ENCODE data around the gene ASPHD2.
"Not testable (repeated sequence)": the region's sequence is repeated elsewhere in the genome, so short reads cannot be mapped to it uniquely, and the experiment has no call there.

The ASPHD2 gene

DNA sequence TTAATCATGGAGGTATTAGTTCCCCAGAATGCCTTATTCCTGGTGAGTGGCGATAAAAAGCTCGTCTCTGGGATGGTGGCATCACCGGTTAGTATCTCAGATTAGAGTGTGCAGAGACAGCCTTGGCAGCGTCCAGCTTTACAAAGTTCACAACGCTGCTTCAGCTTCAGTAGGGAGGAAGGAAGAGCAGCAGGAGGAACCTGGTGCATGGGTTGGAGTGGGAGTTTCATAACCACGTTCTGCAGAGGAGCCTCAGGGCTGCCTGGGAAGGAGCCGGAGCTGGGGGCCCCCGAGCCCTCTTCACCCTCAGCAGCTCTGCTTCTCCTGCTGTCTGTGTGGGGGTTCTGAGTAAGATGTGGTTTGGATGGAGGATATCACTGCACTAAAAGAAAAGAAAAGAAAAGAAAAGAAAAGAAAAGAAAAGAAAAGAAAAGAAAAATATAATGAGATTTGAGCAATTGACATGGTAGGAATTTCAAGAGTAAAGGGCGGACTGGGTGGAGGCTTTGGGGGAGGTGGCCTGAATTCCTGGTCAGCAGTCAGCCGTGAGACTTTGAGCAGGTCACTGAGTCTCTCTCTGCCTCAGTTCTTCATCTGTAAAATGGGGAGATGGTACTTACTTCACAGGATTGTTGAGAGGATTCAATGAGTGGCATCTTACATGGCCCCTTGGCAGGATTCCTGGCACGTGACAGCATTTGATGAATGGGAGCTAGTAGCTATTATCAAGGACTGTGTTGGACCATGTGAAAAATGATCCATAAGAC, 6.5 kb downstream of the ASPHD2 start:
- Histone ChIP-seq H3K36me3 (ENCODE audit: control insufficient read depth, insufficient read depth, low read length) (peaks cover 9% of the 10 kb centered on the region; the same call in 1 of the 2 replicates), H3K4me3 (ENCODE audit: low read length) (no peak overlapping the region), H3K27ac (ENCODE audit: low read length) (no peak overlapping the region), H3K4me1 (ENCODE audit: control insufficient read depth, insufficient read depth, low read length) (no peaks in the 10 kb centered on the region), H3K9me3 (ENCODE audit: control insufficient read depth, insufficient read depth, low read length) (no peaks in the 10 kb centered on the region), H3K27me3 (ENCODE audit: control insufficient read depth, insufficient read depth, low read length) (no peaks in the 10 kb centered on the region)
- no CpG with 5 or more reads among the region's 11 CpGs for WGBS (ENCODE audit: insufficient coverage, insufficient read length)
- DNase-seq (ENCODE audit: low read depth, low spot score) = no peak

- DNase-seq (ENCODE audit: low read depth, low spot score) = no peak
- Histone ChIP-seq H3K9me3 (ENCODE audit: control insufficient read depth, insufficient read depth, low read length) (no peaks in the 10 kb centered on the region), H3K4me3 (ENCODE audit: low read length) (no peak overlapping the region), H3K4me1 (ENCODE audit: control insufficient read depth, insufficient read depth, low read length) (no peaks in the 10 kb centered on the region), H3K27ac (ENCODE audit: low read length) (no peak overlapping the region), H3K27me3 (ENCODE audit: control insufficient read depth, insufficient read depth, low read length) (no peaks in the 10 kb centered on the region), H3K36me3 (ENCODE audit: control insufficient read depth, insufficient read depth, low read length) (peaks cover 9% of the 10 kb centered on the region; the same call in 1 of the 2 replicates)
- WGBS (ENCODE audit: insufficient coverage, insufficient read length) = no CpG with 5 or more reads among the region's 11 CpGs
Measured at GRCh38 chr22:26436903-26437515, 7.9 kb downstream of the ASPHD2 start.

DNA sequence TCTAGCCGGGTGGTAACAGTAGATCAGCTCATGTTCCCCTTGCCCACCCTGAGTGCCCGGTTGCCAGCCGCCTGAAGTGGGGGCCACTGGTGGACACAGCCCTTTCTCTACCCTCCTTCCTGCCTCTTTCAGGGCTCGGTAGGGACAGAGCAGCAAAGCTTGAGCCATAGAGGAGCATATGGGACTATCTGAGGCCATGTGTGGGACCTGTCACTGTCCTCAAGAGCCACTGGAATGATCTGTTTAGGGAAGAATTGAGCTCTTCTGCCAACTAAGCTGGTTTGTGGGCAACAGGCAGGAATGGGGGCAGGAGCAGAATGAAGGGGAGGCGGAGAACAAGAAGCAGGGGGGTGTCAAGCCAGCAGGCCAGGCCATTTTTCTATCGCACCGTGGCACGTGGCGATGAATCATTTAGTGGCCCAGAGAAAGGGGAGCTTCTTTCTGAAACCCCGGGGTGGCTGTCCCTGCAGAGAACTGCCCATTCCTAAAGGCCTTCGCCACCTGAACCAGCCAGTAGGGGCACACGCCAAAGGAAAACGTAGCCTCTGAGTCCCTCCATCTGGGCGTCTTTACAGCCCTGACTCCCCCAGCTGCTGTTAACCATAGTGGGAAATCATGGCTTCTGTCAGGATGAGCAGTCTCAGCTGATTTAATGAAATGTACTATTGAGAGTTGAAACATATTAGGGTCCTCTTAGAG, 8.8 kb downstream of the ASPHD2 start:
- H3K36me3 ChIP-seq (ENCODE audit: control insufficient read depth, insufficient read depth, low read length) = peaks cover 9% of the 10 kb centered on the region; the same call in 1 of the 2 replicates
- no peaks in the 10 kb centered on the region for H3K27me3 ChIP-seq (ENCODE audit: control insufficient read depth, insufficient read depth, low read length)
- no CpG with 5 or more reads among the region's 14 CpGs for WGBS (ENCODE audit: insufficient coverage, insufficient read length)
- no peak overlapping the region for H3K27ac ChIP-seq (ENCODE audit: low read length)
- H3K4me3 ChIP-seq (ENCODE audit: low read length) = no peak overlapping the region
- DNase-seq (ENCODE audit: low read depth, low spot score) = no peak
- H3K4me1 ChIP-seq (ENCODE audit: control insufficient read depth, insufficient read depth, low read length) = no peaks in the 10 kb centered on the region; the same call in 1 of the 2 replicates
- H3K9me3 ChIP-seq (ENCODE audit: control insufficient read depth, insufficient read depth, low read length) = no peaks in the 10 kb centered on the region

DNA sequence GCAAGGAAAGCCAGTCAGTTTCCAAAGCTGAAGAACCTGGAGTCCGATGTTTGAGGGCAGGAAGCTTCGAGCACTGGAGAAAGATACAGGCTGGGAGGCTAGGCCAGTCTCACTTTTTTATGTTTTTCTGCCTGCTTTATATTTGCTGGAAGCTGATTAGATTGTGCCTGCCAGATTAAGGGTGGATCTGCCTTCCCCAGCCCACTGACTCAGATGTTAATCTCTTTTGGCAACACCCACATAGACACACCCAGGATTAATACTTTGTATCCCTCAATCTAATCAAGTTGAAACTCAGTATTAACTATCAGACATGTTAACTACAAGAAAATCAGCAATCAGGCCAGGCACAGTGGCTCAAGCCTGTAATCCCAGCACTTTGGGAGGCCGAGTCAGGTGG, 9.7 kb downstream of the ASPHD2 start:
- H3K27ac ChIP-seq (ENCODE audit: low read length); DNase-seq (ENCODE audit: low read depth, low spot score); H3K27me3 ChIP-seq (ENCODE audit: control insufficient read depth, insufficient read depth, low read length); H3K4me1 ChIP-seq (ENCODE audit: control insufficient read depth, insufficient read depth, low read length); H3K36me3 ChIP-seq (ENCODE audit: control insufficient read depth, insufficient read depth, low read length); H3K4me3 ChIP-seq (ENCODE audit: low read length); H3K9me3 ChIP-seq (ENCODE audit: control insufficient read depth, insufficient read depth, low read length): not testable (repeated sequence)
- WGBS (ENCODE audit: insufficient coverage, insufficient read length) = no CpG with 5 or more reads among the region's 3 CpGs

GRCh38 chr22:26439559-26439958, 10.5 kb downstream of the ASPHD2 start:
- Histone ChIP-seq H3K4me1 (ENCODE audit: control insufficient read depth, insufficient read depth, low read length) (no peaks in the 10 kb centered on the region; the same call in 1 of the 2 replicates), H3K36me3 (ENCODE audit: control insufficient read depth, insufficient read depth, low read length) (no peaks in the 10 kb centered on the region), H3K9me3 (ENCODE audit: control insufficient read depth, insufficient read depth, low read length) (no peaks in the 10 kb centered on the region), H3K27ac (ENCODE audit: low read length) (no peak overlapping the region), H3K27me3 (ENCODE audit: control insufficient read depth, insufficient read depth, low read length) (no peaks in the 10 kb centered on the region), H3K4me3 (ENCODE audit: low read length) (no peak overlapping the region)
- no CpG with 5 or more reads among the region's 3 CpGs for WGBS (ENCODE audit: insufficient coverage, insufficient read length)
- DNase-seq (ENCODE audit: low read depth, low spot score) = no peak

DNA sequence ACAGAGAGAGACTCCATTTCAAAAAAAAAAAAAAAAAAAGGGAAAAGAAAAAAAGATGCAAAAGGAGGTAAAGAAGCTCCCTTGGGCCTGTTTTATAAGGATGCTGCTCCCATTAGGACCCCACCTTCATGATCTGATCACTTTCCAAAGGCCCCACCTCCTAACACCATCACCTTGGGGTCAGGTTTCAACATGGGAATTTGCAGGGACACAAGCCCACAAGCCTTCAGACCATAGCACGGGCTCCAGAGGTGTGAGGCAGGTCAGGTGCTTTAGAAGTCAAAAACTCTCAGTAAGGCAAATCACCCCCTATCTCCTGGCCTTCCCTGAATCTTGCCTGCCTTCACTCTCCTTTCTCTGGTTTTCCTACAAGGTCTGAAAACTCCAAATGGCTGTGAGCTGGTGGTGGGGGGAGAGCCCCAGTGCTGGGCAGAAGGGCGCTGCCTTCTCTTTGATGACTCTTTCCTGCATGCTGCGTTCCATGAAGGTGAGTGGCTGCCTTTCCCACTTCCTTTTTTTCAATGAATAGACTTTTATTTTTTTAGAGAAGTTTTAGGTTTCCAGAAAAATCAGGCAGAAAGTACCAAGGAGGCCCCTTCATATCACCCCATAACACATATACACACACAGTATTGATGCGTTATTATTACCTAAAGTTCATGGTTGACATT, 13.2 kb downstream of the ASPHD2 start:
- no peak overlapping the region for H3K27ac ChIP-seq (ENCODE audit: low read length)
- H3K36me3 ChIP-seq (ENCODE audit: control insufficient read depth, insufficient read depth, low read length) = no peaks in the 10 kb centered on the region
- no CpG with 5 or more reads among the region's 4 CpGs for WGBS (ENCODE audit: insufficient coverage, insufficient read length)
- no peak for DNase-seq (ENCODE audit: low read depth, low spot score)
- no peak overlapping the region for H3K4me3 ChIP-seq (ENCODE audit: low read length)
- no peaks in the 10 kb centered on the region; the same call in 1 of the 2 replicates for H3K4me1 ChIP-seq (ENCODE audit: control insufficient read depth, insufficient read depth, low read length)
- no peaks in the 10 kb centered on the region for H3K27me3 ChIP-seq (ENCODE audit: control insufficient read depth, insufficient read depth, low read length)
- no peaks in the 10 kb centered on the region for H3K9me3 ChIP-seq (ENCODE audit: control insufficient read depth, insufficient read depth, low read length)

DNA sequence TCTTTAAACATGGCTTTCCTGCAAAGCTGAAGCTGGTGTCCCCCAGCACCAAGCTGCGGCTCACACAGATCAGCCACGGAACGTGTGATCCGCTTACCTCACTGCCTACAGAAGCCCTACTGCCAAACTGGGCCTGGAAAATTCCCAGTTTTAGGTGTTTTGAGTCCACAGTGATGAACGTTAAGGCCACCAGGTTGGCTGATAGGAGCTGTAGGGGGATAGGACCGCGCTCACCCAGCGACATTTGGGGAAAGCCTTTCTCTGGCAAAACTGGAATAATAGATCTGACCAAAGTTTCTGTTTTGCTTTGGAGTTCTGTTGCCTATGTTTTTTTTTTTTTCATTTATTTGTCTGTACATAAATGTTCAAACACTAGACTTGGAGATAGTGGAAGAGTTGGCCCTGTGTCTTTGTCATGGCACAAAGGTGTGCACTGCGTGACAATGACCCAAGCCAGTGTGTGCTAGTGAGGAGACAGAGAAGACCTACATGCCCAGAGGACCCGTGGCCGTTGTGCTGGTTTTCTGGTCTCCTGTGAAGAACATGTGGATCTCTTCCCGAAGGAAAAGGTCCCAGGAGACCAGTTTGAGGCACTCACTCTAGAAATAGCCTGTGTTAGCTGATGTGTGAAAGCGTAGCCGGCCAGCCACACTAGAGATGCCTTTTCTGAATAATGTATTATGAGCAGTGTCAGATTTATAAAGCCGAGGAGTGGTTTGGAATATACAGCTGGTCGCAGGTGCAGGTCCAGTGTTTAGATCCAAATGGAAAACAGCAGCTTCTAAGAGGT, 15.0 kb downstream of the ASPHD2 start:
- DNase-seq (ENCODE audit: low read depth, low spot score) = no peak
- H3K9me3 ChIP-seq (ENCODE audit: control insufficient read depth, insufficient read depth, low read length) = no peaks in the 10 kb centered on the region
- no CpG with 5 or more reads among the region's 16 CpGs for WGBS (ENCODE audit: insufficient coverage, insufficient read length)
- no peak overlapping the region for H3K4me3 ChIP-seq (ENCODE audit: low read length)
- no peaks in the 10 kb centered on the region for H3K36me3 ChIP-seq (ENCODE audit: control insufficient read depth, insufficient read depth, low read length)
- no peaks in the 10 kb centered on the region; the same call in 1 of the 2 replicates for H3K4me1 ChIP-seq (ENCODE audit: control insufficient read depth, insufficient read depth, low read length)
- no peak overlapping the region for H3K27ac ChIP-seq (ENCODE audit: low read length)
- no peaks in the 10 kb centered on the region for H3K27me3 ChIP-seq (ENCODE audit: control insufficient read depth, insufficient read depth, low read length)

- Histone ChIP-seq H3K4me3 (ENCODE audit: low read length) (no peak overlapping the region), H3K36me3 (ENCODE audit: control insufficient read depth, insufficient read depth, low read length) (no peaks in the 10 kb centered on the region), H3K9me3 (ENCODE audit: control insufficient read depth, insufficient read depth, low read length) (no peaks in the 10 kb centered on the region), H3K27me3 (ENCODE audit: control insufficient read depth, insufficient read depth, low read length) (no peaks in the 10 kb centered on the region), H3K27ac (ENCODE audit: low read length) (no peak overlapping the region), H3K4me1 (ENCODE audit: control insufficient read depth, insufficient read depth, low read length) (no peaks in the 10 kb centered on the region; the same call in 1 of the 2 replicates)
- no peak for DNase-seq (ENCODE audit: low read depth, low spot score)
- WGBS (ENCODE audit: insufficient coverage, insufficient read length) = no CpG with 5 or more reads among the region's 8 CpGs
Measured at GRCh38 chr22:26444777-26445176, 15.7 kb downstream of the ASPHD2 start.

GRCh38 chr22:26445577-26446275, 16.7 kb downstream of the ASPHD2 start:
- no CpG with 5 or more reads among the region's 15 CpGs for WGBS (ENCODE audit: insufficient coverage, insufficient read length)
- Histone ChIP-seq H3K27ac (ENCODE audit: low read length) (no peak overlapping the region), H3K4me1 (ENCODE audit: control insufficient read depth, insufficient read depth, low read length) (no peaks in the 10 kb centered on the region; the same call in 1 of the 2 replicates), H3K27me3 (ENCODE audit: control insufficient read depth, insufficient read depth, low read length) (no peaks in the 10 kb centered on the region), H3K9me3 (ENCODE audit: control insufficient read depth, insufficient read depth, low read length) (no peaks in the 10 kb centered on the region), H3K36me3 (ENCODE audit: control insufficient read depth, insufficient read depth, low read length) (no peaks in the 10 kb centered on the region; the same call in 1 of the 2 replicates), H3K4me3 (ENCODE audit: low read length) (no peak overlapping the region)
- no peak for DNase-seq (ENCODE audit: low read depth, low spot score)
